ENCODE measurements around the gene SPATA45. TPM values are rescaled to one million over a fixed set of nuclear protein-coding genes. Genes with fewer than 3 reads are reported as not detected.

Gene SPATA45
- total and polyA plus RNA-seq, 12 donors: 0.39 to 0.56 TPM; not detected in 10

- H3K4me3 ChIP-seq: no peak overlapping the region
- TF ChIP-seq CTCF (IDR thresholded peaks at IDR 0.05): peak; percentile 22 to 55 (median 26)
- TF ChIP-seq POLR2A (IDR thresholded peaks at IDR 0.05): no peak
- 51 to 56% (median 54%) methylated on average over 5 of the region's 5 CpGs for WGBS, 4 donors
- no peaks in the 10 kb centered on the region for H3K9me3 ChIP-seq (replicated peaks in 1 of 3)
- peak in 2 of 7 donors; percentile 10 to 44 for DNase-seq
- no peaks in the 10 kb centered on the region for H3K36me3 ChIP-seq (replicated peaks in 1 of 2)
- no peak overlapping the region for H3K27ac ChIP-seq
- intact Hi-C loops (cut with DNase I): loop anchor here in 1 of 2 donors (10.0 kb wide), 1 partner anchor 180 kb away; no protein-coding TSS in a partner anchor
- H3K4me1 ChIP-seq (replicated peaks in 1 of 2): no peaks in the 10 kb centered on the region
- H3K27me3 ChIP-seq: no peaks in the 10 kb centered on the region
Observed at GRCh38 chr1:212814537-212815334, 32.7 kb downstream of the SPATA45 start.

- TF ChIP-seq CTCF (IDR thresholded peaks at IDR 0.05) (no peak), POLR2A (IDR thresholded peaks at IDR 0.05) (no peak)
- 89 to 94% (median 91%) methylated on average over 3 of the region's 3 CpGs for WGBS, 4 donors
- DNase-seq: no peak
- Histone ChIP-seq H3K27ac (no peak overlapping the region), H3K27me3 (no peaks in the 10 kb centered on the region), H3K4me3 (no peak overlapping the region), H3K9me3 (replicated peaks in 1 of 3) (no peaks in the 10 kb centered on the region), H3K36me3 (replicated peaks in 1 of 2) (peaks cover 0 to 24% of the 10 kb centered on the region in 2 donors), H3K4me1 (replicated peaks in 1 of 2) (no peaks in the 10 kb centered on the region)
- intact Hi-C loops (cut with DNase I): no loop called here
Observed at GRCh38 chr1:212805767-212806166, 41.7 kb downstream of the SPATA45 start.

- Histone ChIP-seq H3K4me3 (no peak overlapping the region), H3K27me3 (no peaks in the 10 kb centered on the region), H3K27ac (no peak overlapping the region), H3K9me3 (replicated peaks in 1 of 3) (no peaks in the 10 kb centered on the region), H3K4me1 (replicated peaks in 1 of 2) (peaks cover 2 to 5% of the 10 kb centered on the region in 2 donors), H3K36me3 (replicated peaks in 1 of 2) (peaks cover 0 to 33% of the 10 kb centered on the region in 2 donors)
- 88 to 93% (median 89%) methylated on average over 3 of the region's 3 CpGs for WGBS, 4 donors
- no peak for DNase-seq
- intact Hi-C loops (cut with DNase I): no loop called here
- TF ChIP-seq POLR2A (IDR thresholded peaks at IDR 0.05): no peak
- TF ChIP-seq CTCF (IDR thresholded peaks at IDR 0.05): no peak
Observed at GRCh38 chr1:212797681-212798080, 49.8 kb downstream of the SPATA45 start.

GRCh38 chr1:212794561-212795014 lies 52.9 kb downstream of the SPATA45 start:
- TF ChIP-seq CTCF (IDR thresholded peaks at IDR 0.05) (no peak), POLR2A (IDR thresholded peaks at IDR 0.05) (no peak)
- intact Hi-C loops (cut with DNase I): no loop called here

More at GRCh38 chr1:212794561-212795014, 52.9 kb downstream of the SPATA45 start:
- Histone ChIP-seq H3K27me3 (no peaks in the 10 kb centered on the region), H3K36me3 (replicated peaks in 1 of 2) (peaks cover 0 to 24% of the 10 kb centered on the region in 2 donors), H3K4me1 (replicated peaks in 1 of 2) (peaks cover 10 to 21% of the 10 kb centered on the region in 2 donors), H3K4me3 (no peak overlapping the region), H3K9me3 (replicated peaks in 1 of 3) (no peaks in the 10 kb centered on the region), H3K27ac (no peak overlapping the region)
- WGBS, 4 donors: 56 to 65% (median 61%) methylated on average over 1 of the region's 1 CpG
- DNase-seq: peak in 1 of 7 donors; percentile 23
